RWPE2 (cell line): ENCODE results near the gene DNAH2.

Experiments
- ATAC-seq: fragments of 200-7000 bp; cut with Tn5 transposase; 3 replicates; pipeline ENCODE4 v1.9.1; 2021; ENCODE audit warnings: low read depth
- DNase-seq: peaks from one replicate; pipeline ENCODE4 v3.0.0-alpha.2; 2020; ENCODE audit warnings: low spot score
- H3K27ac ChIP-seq: fragments of 450-650 bp; 2 replicates; pipeline ENCODE4 v1.5.1; 2017; ENCODE audit warnings: mild to moderate bottlenecking; ENCODE audit not compliant: poor library complexity, severe bottlenecking
- H3K27me3 ChIP-seq: fragments of 250-450 bp; sonication (Bioruptor Pico); 2 replicates; pipeline ENCODE4 v1.5.1; 2021; ENCODE audit warnings: mild to moderate bottlenecking, moderate library complexity; ENCODE audit not compliant: insufficient read depth, poor library complexity, severe bottlenecking
- H3K36me3 ChIP-seq: fragments of 250-450 bp; sonication (Bioruptor Pico); 2 replicates; pipeline ENCODE4 v1.5.1; 2020; ENCODE audit warnings: low read depth, mild to moderate bottlenecking, moderate library complexity
- H3K4me1 ChIP-seq: fragments of 250-450 bp; sonication (Bioruptor Pico); 2 replicates; pipeline ENCODE4 v1.5.1; 2021; ENCODE audit warnings: mild to moderate bottlenecking, moderate library complexity; ENCODE audit not compliant: insufficient read depth, poor library complexity, severe bottlenecking
- H3K4me3 ChIP-seq: fragments of 250-450 bp; sonication (Bioruptor Pico); 2 replicates; pipeline ENCODE4 v1.5.1; 2021; ENCODE audit warnings: mild to moderate bottlenecking, moderate library complexity; ENCODE audit not compliant: severe bottlenecking
- H3K9me3 ChIP-seq: fragments of 250-450 bp; sonication (Bioruptor Pico); 2 replicates; pipeline ENCODE4 v1.5.1; 2021; ENCODE audit warnings: mild to moderate bottlenecking, moderate library complexity; ENCODE audit not compliant: severe bottlenecking
- CTCF ChIP-seq: fragments of 450-650 bp; IDR thresholded peaks from one replicate; pipeline ENCODE4 v1.5.1; 2017; ENCODE audit warnings: mild to moderate bottlenecking, moderate library complexity; ENCODE audit not compliant: poor library complexity, severe bottlenecking

DNAH2 gene

GRCh38 chr17:7854078-7854777, 136.7 kb downstream of the DNAH2 start:
- no peak for ATAC-seq
- DNase-seq = no peak
- H3K4me3 ChIP-seq = no peak overlapping the region
- H3K4me1 ChIP-seq = no peaks in the 10 kb centered on the region
- no peak overlapping the region for H3K27ac ChIP-seq
- no peaks in the 10 kb centered on the region for H3K27me3 ChIP-seq
- H3K36me3 ChIP-seq = peaks cover 49% of the 10 kb centered on the region
- no peaks in the 10 kb centered on the region for H3K9me3 ChIP-seq
- no peak for TF ChIP-seq CTCF

- peak within 1 kb of the TSS; percentile 82 for H3K27ac ChIP-seq
- no peaks in the 10 kb centered on the region for H3K9me3 ChIP-seq
- peak within 1 kb of the TSS; percentile 59 for H3K4me3 ChIP-seq
- DNase-seq = no peak
- no peak for TF ChIP-seq CTCF
- no peaks in the 10 kb centered on the region for H3K4me1 ChIP-seq
- no peaks in the 10 kb centered on the region for H3K27me3 ChIP-seq
- no peak for ATAC-seq
- peaks cover 46% of the 10 kb centered on the region for H3K36me3 ChIP-seq
Measured at GRCh38 chr17:7854851-7855659, 137.5 kb downstream of the DNAH2 start, which contains the start of gene TMEM88. TSS of gene TMEM88 (plus strand) at chr17:7855066. CDS start at chr17:7855075, 9 bp downstream.

GRCh38 chr17:7855660-7856010, 138.1 kb downstream of the DNAH2 start:
- ATAC-seq = no peak
- no peak for DNase-seq
- no peak for TF ChIP-seq CTCF
- H3K36me3 ChIP-seq = peaks cover 46% of the 10 kb centered on the region
- peak overlapping the region; percentile 82 for H3K27ac ChIP-seq
- H3K9me3 ChIP-seq = no peaks in the 10 kb centered on the region
- H3K4me3 ChIP-seq = no peak overlapping the region
- H3K4me1 ChIP-seq = no peaks in the 10 kb centered on the region
- H3K27me3 ChIP-seq = no peaks in the 10 kb centered on the region

GRCh38 chr17:7856011-7856810, 138.7 kb downstream of the DNAH2 start:
- Histone ChIP-seq H3K27ac (peak overlapping the region; percentile 82), H3K9me3 (no peaks in the 10 kb centered on the region), H3K4me3 (peak overlapping the region; percentile 59), H3K27me3 (no peaks in the 10 kb centered on the region), H3K36me3 (peaks cover 41% of the 10 kb centered on the region), H3K4me1 (no peaks in the 10 kb centered on the region)
- DNase-seq = no peak
- ATAC-seq = no peak; the same call in 2 of the 3 replicates
- TF ChIP-seq CTCF = no peak
